GM19467 (cell line): ENCODE measurements around the gene TNFRSF14.
A peak's percentile ranks its signal among the peaks of the same experiment; 100 is the strongest.
"Not testable (repeated sequence)": the region's sequence is repeated elsewhere in the genome, so short reads cannot be mapped to it uniquely, and the experiment has no call there.

ENCODE experiments used
- ATAC-seq: cut with Tn5 transposase; IDR thresholded peaks from one replicate; pipeline ENCODE4 v1.9.1; 2021; ENCODE audit warnings: mild to moderate bottlenecking, moderate library complexity; ENCODE audit not compliant: unreplicated experiment

Gene TNFRSF14

DNA sequence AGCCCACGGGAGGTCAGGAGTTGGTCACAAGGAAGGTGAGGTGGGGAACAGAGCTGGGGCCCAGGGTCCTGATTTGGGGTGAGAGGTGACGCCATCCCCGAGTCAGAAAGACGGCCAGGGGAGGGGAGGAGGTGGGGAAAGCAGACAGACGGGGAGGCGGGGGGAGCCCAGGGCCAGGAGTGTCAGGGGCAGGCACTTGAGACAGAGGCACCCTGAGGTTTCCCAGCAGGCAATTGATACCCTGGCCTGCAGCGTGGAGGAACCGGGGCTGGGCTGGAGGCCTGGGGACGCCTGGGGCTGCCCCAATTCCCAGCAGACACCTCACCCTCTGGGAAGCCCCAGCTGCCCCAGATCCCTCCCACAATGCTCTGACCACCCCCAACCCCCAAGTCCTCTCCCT, 3.1 kb upstream of the TNFRSF14 start:
- not testable (repeated sequence) for ATAC-seq

GRCh38 chr1:2553871-2554620, 2.1 kb upstream of the TNFRSF14 start:
- ATAC-seq = no peak

DNA sequence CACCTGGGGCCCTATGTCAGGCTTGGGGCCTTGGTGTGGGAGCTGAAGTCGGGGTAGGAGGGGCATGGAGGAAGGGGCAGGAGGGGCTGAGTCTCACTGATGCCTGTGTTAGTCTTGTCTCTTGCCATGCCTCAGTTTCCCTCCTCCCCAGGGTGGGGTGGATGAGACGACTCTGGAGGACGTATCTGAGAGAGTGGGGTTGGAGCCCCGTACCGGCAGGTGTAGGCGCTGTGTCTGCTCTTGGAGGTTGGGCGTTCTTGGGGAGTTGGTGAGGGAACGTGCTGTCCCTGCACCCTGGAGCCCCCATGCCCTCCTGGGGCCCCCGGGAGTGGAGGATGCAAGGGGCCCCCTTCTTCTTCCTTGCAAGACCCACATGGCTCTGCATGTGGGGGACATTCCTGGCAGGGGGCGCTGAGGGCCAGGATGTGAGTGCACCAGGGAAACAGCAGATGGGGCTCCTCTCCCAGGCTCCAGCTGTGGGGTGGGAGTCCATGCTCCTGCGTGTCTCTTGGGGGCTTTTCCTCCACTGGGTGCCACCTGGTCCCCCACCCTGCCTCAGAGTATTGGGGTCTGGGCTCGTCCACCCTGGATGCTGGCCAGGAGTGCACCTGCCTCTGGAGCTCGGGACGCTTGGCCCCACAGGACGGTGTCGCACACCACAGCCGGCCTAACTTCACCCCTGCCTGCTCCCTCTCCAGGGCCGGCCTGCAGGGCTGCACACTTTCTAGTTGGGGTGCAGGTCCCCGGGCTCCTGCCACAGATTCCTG, 1.4 kb upstream of the TNFRSF14 start:
- ATAC-seq = no peak

DNA sequence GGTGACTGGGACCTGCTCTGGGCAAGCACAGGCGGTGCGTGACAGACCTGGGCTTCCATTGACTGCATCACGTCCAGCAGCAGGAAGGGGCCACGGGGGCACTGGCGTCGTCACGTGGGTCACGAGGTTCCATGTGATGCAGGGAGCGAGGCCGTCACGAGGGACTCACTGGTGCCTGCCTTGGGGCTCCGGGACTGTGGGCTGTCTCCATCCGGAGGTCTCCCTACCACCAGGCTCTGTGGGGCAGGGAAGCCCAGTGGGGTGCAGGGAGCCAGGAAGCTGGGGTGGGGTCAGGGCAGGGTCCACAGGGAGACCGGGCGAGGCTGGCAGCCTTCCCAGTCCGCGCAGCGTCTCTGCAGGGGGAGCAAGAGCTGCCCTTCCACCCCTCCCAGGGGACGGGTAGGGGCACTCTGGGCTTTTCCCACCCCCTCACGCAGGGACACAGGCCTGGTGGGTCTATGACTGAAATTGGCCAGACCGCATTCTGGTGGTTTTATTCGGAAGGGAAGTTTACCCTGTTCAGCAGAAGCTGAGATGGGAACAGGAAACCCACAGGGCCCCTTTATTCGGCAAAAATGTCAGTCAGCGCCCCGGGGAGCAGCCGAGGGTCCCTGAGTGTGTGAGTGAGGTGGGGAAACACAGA, 416 bp upstream of the TNFRSF14 start:
- ATAC-seq = peak; percentile 37

GRCh38 chr1:2556678-2557481, 709 bp downstream of the TNFRSF14 start:
- ATAC-seq = no peak

GRCh38 chr1:2557482-2558400, 1.6 kb downstream of the TNFRSF14 start:
- ATAC-seq = no peak

GRCh38 chr1:2558420-2558819, 2.2 kb downstream of the TNFRSF14 start:
- no peak for ATAC-seq

GRCh38 chr1:2558861-2559260, 2.7 kb downstream of the TNFRSF14 start:
- no peak for ATAC-seq

- no peak for ATAC-seq
Measured at GRCh38 chr1:2559509-2560298, 3.5 kb downstream of the TNFRSF14 start.

DNA sequence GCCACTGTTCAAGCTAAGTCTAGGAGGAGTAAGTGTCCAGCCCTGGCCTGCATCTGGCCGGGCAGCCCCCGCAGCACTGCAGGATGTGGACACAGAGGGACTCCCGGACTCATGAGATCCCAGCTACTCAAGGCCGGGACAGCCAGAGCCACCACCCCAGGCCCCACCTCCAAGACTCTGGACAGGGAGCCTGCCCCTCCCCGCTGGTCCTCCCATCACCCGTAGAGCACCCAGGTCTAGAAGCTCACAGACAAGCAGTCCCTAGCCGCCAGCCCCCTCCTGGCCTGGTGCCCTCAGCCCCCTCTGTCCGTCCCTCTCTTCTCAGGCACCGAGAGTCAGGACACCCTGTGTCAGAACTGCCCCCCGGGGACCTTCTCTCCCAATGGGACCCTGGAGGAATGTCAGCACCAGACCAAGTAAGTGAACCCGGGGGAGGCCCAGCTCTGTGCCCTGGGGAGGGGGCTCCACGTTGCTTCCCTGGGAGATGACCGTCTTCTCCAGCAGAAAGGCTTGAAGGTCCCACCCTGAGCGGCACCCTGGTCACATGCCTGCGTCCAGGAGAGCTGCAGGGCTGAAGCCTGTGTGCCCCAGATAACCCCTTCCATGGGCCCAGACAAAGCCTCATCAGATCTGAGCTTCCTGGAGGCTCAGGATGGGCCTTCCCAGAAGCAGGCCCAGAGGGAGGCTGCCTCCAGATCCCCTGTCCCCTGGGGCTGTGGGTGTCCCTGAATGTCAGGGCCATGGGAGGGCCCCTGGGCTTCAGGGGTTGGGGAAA, 4.3 kb downstream of the TNFRSF14 start:
- no peak for ATAC-seq

- ATAC-seq = no peak
Measured at GRCh38 chr1:2561446-2561845, 5.3 kb downstream of the TNFRSF14 start.

GRCh38 chr1:2561898-2562895, 6.0 kb downstream of the TNFRSF14 start:
- no peak for ATAC-seq

DNA sequence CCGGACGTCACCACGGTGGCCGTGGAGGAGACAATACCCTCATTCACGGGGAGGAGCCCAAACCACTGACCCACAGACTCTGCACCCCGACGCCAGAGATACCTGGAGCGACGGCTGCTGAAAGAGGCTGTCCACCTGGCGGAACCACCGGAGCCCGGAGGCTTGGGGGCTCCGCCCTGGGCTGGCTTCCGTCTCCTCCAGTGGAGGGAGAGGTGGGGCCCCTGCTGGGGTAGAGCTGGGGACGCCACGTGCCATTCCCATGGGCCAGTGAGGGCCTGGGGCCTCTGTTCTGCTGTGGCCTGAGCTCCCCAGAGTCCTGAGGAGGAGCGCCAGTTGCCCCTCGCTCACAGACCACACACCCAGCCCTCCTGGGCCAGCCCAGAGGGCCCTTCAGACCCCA, 7.0 kb downstream of the TNFRSF14 start:
- ATAC-seq = no peak

GRCh38 chr1:2564006-2564814, 8.0 kb downstream of the TNFRSF14 start:
- ATAC-seq = no peak

DNA sequence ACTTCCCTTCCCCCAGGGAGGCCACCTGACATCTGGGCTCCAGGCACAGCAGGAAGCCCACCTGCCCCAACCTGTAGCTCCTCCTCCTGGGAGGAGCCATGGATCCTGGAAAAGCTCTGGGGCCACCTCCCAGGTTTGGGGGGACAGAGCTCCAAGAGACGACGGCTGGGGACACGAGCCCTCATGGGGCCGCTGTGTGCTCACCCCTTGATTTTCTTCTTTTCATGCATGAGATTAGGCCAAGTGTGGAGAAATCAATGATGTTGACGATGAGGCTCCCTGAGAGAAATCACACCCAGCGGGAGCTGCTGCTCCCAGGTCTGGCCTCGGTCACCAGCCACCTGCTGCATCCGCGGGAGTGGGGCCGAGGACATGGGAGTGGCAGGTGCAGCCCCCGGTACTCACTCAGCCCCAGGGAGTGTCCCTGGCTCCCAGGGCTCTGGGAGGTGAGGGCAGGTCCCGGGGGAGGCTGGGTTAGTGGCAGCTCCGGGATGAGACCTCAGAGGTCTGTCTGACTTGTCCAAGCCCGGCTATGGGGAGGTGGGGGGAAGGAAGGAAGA, 8.7 kb downstream of the TNFRSF14 start:
- ATAC-seq = no peak
